Astrocyte (in vitro differentiated cells and primary cell): ENCODE measurements around the gene STING1. TPM values are rescaled to one million over a fixed set of nuclear protein-coding genes. Genes with fewer than 3 reads are reported as not detected.
A peak's percentile ranks its signal among the peaks of the same experiment; 100 is the strongest.

ENCODE experiments used
- DNase-seq: peaks from one replicate; pipeline ENCODE4 v3.0.0-alpha.2; 2010; ENCODE audit warnings: low read depth
- FAIRE-seq: peaks from 2 replicates; lab custom pipeline; 2011; peaks lifted over from hg19 to GRCh38; lab: Jason Lieb, UNC
- H2AFZ ChIP-seq: 2 replicates; pipeline ENCODE4 v1.6.0; 2012; ENCODE audit warnings: low read depth, low read length, inconsistent platforms
- H3K27ac ChIP-seq: 2 replicates; pipeline ENCODE4 v1.5.1; 2011; ENCODE audit warnings: low read depth, low read length, inconsistent platforms
- H3K27me3 ChIP-seq: 2 replicates; pipeline ENCODE4 v1.6.0; 2011; ENCODE audit warnings: low read length, inconsistent platforms; ENCODE audit not compliant: insufficient read depth
- H3K36me3 ChIP-seq: 2 replicates; pipeline ENCODE4 v1.5.1; 2011; ENCODE audit warnings: low read length, inconsistent platforms; ENCODE audit not compliant: insufficient read depth
- H3K4me1 ChIP-seq: 2 replicates; pipeline ENCODE4 v1.5.1; 2011; ENCODE audit warnings: low read length, inconsistent platforms; ENCODE audit not compliant: insufficient read depth
- H3K4me2 ChIP-seq: 2 replicates; pipeline ENCODE4 v1.6.0; 2012; ENCODE audit warnings: low read length, inconsistent platforms
- H3K4me3 ChIP-seq: 2 replicates; pipeline ENCODE4 v1.5.1; 2011; ENCODE audit warnings: low read depth, mild to moderate bottlenecking, low read length, inconsistent platforms; ENCODE audit not compliant: insufficient read depth
- H3K79me2 ChIP-seq: 2 replicates; pipeline ENCODE4 v1.6.0; 2012; ENCODE audit warnings: mild to moderate bottlenecking, low read length, inconsistent platforms; ENCODE audit not compliant: insufficient read depth
- H3K9ac ChIP-seq: 2 replicates; pipeline ENCODE4 v1.6.0; 2012; ENCODE audit warnings: mild to moderate bottlenecking, low read length, inconsistent platforms
- H3K9me3 ChIP-seq: 2 replicates; pipeline ENCODE4 v1.5.1; 2012; ENCODE audit warnings: low read depth, mild to moderate bottlenecking, low read length, inconsistent platforms; ENCODE audit not compliant: insufficient read depth
- H4K20me1 ChIP-seq: 2 replicates; pipeline ENCODE4 v1.6.0; 2012; ENCODE audit warnings: low read length, inconsistent platforms; ENCODE audit not compliant: insufficient read depth
- H3K27ac Mint-ChIP-seq: one replicate; pipeline ENCODE4 v1.8.0; 2021; ENCODE audit warnings: mild to moderate bottlenecking, mixed read lengths; ENCODE audit not compliant: unreplicated experiment
- H3K27me3 Mint-ChIP-seq: one replicate; pipeline ENCODE4 v1.8.0; 2021; ENCODE audit warnings: low read depth, mixed read lengths; ENCODE audit not compliant: unreplicated experiment
- H3K36me3 Mint-ChIP-seq: one replicate; pipeline ENCODE4 v1.8.0; 2021; ENCODE audit warnings: low read depth, mixed read lengths; ENCODE audit not compliant: unreplicated experiment
- H3K4me1 Mint-ChIP-seq: one replicate; pipeline ENCODE4 v1.8.0; 2021; ENCODE audit warnings: low read depth, mixed read lengths; ENCODE audit not compliant: unreplicated experiment
- H3K4me3 Mint-ChIP-seq: one replicate; pipeline ENCODE4 v1.8.0; 2021; ENCODE audit warnings: mild to moderate bottlenecking, moderate library complexity, mixed read lengths; ENCODE audit not compliant: unreplicated experiment
- H3K9me3 Mint-ChIP-seq: one replicate; pipeline ENCODE4 v1.8.0; 2021; ENCODE audit warnings: mild to moderate bottlenecking, mixed read lengths; ENCODE audit not compliant: unreplicated experiment
- EZH2 ChIP-seq: IDR thresholded peaks from 2 replicates; pipeline ENCODE4 v1.6.1; 2012; ENCODE audit warnings: mild to moderate bottlenecking, low read length, inconsistent platforms; ENCODE audit not compliant: insufficient read depth
- total RNA-seq: library from RNA; stranded (reverse); gene quantifications from 2 replicates; pipeline ENCODE4 v1.2.1, GENCODE V29; 2021
- TF ChIP-seq, protein P1 (sequence below): IDR thresholded peaks from 2 replicates; pipeline ENCODE4 v1.5.1; 2011; ENCODE audit warnings: low read depth, mild to moderate bottlenecking, inconsistent platforms, low read length, moderate library complexity; ENCODE audit not compliant: insufficient read depth

The STING1 gene
- total RNA-seq, 1 donor from 2014 or later, result 3.3 TPM

DNA sequence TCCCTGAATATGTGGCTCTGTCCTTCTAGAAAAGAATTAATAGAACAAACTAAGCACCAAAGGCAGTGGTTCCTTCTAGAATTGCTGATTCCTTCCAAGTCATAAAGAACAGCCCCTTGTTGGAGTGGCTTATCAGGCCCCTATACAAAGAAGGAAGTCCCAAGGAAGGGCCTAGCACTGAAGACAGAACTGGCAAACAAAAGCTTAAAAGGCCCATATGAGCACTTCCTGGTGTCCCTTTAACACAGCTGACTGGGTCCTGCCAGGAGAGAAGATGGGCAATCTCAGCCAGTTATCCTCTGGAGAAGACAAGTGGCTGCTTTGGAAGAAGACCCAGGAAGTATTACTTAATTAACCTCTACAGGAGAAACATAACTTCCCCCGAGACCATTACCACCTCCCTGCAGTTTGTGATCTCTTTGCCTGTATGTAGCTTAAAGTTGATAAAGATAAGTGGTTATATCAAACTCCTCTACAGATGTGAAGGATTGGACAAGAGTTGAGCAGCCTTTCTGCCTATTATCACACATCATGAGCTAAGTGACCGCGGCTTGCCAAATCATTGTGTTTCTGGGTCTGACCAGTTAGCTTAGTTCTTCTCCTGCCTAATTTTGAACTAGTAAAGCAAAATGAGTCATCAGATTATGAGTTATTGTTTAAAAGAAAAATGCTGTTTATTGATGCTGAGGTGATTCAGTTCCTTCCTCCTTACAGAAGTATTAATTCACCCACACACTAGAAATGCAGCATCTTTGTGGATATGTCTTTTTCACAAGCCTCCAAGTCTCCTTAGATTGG, 13.3 kb upstream of the STING1 start:
- DNase-seq, result peak; percentile 56
- Mint-ChIP-seq H3K27me3 (peaks cover 10% of the 10 kb centered on the region), H3K27ac (no peak overlapping the region), H3K4me3 (no peak overlapping the region), H3K36me3 (peaks cover 2% of the 10 kb centered on the region), H3K4me1 (peaks cover 10% of the 10 kb centered on the region), H3K9me3 (no peaks in the 10 kb centered on the region)
- no peak overlapping the region for H3K9ac ChIP-seq
- no peak for TF ChIP-seq EZH2
- TF ChIP-seq, protein P1, sequence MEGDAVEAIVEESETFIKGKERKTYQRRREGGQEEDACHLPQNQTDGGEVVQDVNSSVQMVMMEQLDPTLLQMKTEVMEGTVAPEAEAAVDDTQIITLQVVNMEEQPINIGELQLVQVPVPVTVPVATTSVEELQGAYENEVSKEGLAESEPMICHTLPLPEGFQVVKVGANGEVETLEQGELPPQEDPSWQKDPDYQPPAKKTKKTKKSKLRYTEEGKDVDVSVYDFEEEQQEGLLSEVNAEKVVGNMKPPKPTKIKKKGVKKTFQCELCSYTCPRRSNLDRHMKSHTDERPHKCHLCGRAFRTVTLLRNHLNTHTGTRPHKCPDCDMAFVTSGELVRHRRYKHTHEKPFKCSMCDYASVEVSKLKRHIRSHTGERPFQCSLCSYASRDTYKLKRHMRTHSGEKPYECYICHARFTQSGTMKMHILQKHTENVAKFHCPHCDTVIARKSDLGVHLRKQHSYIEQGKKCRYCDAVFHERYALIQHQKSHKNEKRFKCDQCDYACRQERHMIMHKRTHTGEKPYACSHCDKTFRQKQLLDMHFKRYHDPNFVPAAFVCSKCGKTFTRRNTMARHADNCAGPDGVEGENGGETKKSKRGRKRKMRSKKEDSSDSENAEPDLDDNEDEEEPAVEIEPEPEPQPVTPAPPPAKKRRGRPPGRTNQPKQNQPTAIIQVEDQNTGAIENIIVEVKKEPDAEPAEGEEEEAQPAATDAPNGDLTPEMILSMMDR, result no peak
- peak overlapping the region; percentile 42 for H3K4me2 ChIP-seq
- peak overlapping the region; percentile 4 for H3K27ac ChIP-seq
- no peaks in the 10 kb centered on the region for H3K27me3 ChIP-seq
- FAIRE-seq, result peak; percentile 63
- H3K4me3 ChIP-seq, result no peak overlapping the region
- no peak overlapping the region for H2AFZ ChIP-seq
- no peaks in the 10 kb centered on the region for H3K9me3 ChIP-seq
- H3K36me3 ChIP-seq, result no peaks in the 10 kb centered on the region
- H3K79me2 ChIP-seq, result no peaks in the 10 kb centered on the region
- H4K20me1 ChIP-seq, result no peaks in the 10 kb centered on the region
- peaks cover 30% of the 10 kb centered on the region for H3K4me1 ChIP-seq

DNA sequence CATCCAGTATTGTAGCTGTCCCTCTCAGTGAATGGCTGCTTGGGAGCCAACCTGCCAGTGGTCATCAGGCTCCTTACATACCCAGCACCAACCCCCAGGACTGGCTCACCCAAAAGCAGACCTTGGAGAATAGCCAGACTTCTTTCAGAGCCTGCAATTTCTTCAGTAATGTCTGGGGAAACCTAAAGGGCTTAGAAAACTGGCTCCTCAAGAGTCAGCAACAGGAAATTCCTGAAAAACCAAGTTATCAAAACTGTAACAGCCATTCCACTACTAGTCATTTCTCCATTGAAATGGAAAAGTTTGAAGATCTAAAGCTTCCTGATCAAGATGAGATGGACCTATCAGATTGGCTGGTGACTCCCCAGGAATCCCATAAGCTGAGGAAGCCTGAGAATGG, 12.3 kb upstream of the STING1 start:
- peaks cover 2% of the 10 kb centered on the region for H3K36me3 Mint-ChIP-seq

More for the DNA sequence above, 12.3 kb upstream of the STING1 start:
- no peak overlapping the region for H3K27ac ChIP-seq
- peaks cover 30% of the 10 kb centered on the region for H3K4me1 ChIP-seq
- no peaks in the 10 kb centered on the region for H3K79me2 ChIP-seq
- H3K9ac ChIP-seq, result no peak overlapping the region
- TF ChIP-seq, protein P1, result no peak
- Mint-ChIP-seq H3K4me1 (peaks cover 10% of the 10 kb centered on the region), H3K27me3 (peaks cover 10% of the 10 kb centered on the region), H3K9me3 (no peaks in the 10 kb centered on the region), H3K27ac (no peak overlapping the region), H3K4me3 (no peak overlapping the region)
- H3K27me3 ChIP-seq, result no peaks in the 10 kb centered on the region
- FAIRE-seq (no peak), DNase-seq (peak; percentile 49)
- H3K4me3 ChIP-seq, result no peak overlapping the region
- peak overlapping the region; percentile 8 for H2AFZ ChIP-seq
- H3K36me3 ChIP-seq, result no peaks in the 10 kb centered on the region
- no peaks in the 10 kb centered on the region for H4K20me1 ChIP-seq
- H3K9me3 ChIP-seq, result no peaks in the 10 kb centered on the region
- H3K4me2 ChIP-seq, result peak overlapping the region; percentile 44
